PFSK-1 (cell line): ENCODE measurements around the gene METTL4.

ENCODE experiments used
- POLR2AphosphoS5 ChIP-seq: IDR thresholded peaks from 2 replicates; pipeline ENCODE4 v1.6.1; 2012; ENCODE audit warnings: low read depth, mild to moderate bottlenecking, control low read depth, low read length, moderate library complexity
- REST ChIP-seq, 2 experiments: IDR thresholded peaks; 2 replicates each; pipeline versions ENCODE4 v1.6.1 to v1.8.0; 2011 to 2012; ENCODE audit warnings: low read depth in 2 of 2, low read length in 2 of 2, control low read depth in 1 of 2, inconsistent platforms in 1 of 2, mild to moderate bottlenecking in 1 of 2, moderate library complexity in 1 of 2; ENCODE audit not compliant: insufficient read depth in 1 of 2
- SIN3A ChIP-seq: IDR thresholded peaks from 2 replicates; pipeline ENCODE4 v1.6.1; 2012; ENCODE audit warnings: mild to moderate bottlenecking, low read length, moderate library complexity, borderline replicate concordance; ENCODE audit not compliant: insufficient read depth
- TAF1 ChIP-seq: IDR thresholded peaks from 2 replicates; pipeline ENCODE4 v1.6.1; 2012; ENCODE audit warnings: low read length, control low read depth, borderline replicate concordance; ENCODE audit not compliant: insufficient read depth

- TF ChIP-seq TAF1 (no peak), REST (IDR thresholded peaks at IDR 0.05; ENCODE audit: insufficient read depth in 1 of 2, low read depth in 2 of 2, low read length in 2 of 2) (no peak), POLR2AphosphoS5 (no peak), SIN3A (no peak)
Measured at GRCh38 chr18:2590303-2590702, 19.0 kb upstream of the METTL4 start.
